H1 (cell line): ENCODE measurements around the gene RNF41.

Experiments used
- ASH2L ChIP-seq: fragments of 200-600, 300-600 bp; sonication (generic); IDR thresholded peaks from one replicate; pipeline ENCODE4 v1.7.1; 2017; ENCODE audit warnings: low read length
- ATF2 ChIP-seq: IDR thresholded peaks from 2 replicates; pipeline ENCODE4 v1.6.1; 2012; ENCODE audit warnings: low read length, inconsistent platforms
- CTCF ChIP-seq, 3 experiments: IDR thresholded peaks; 1 replicate in 2 of 3; 2 replicates in 1 of 3; pipeline versions ENCODE4 v1.5.1 to v1.6.1; 2011; ENCODE audit warnings: low read length in 3 of 3, mild to moderate bottlenecking in 3 of 3, inconsistent platforms in 2 of 3, low read depth in 1 of 3, moderate library complexity in 1 of 3; ENCODE audit not compliant: insufficient read depth in 1 of 3; ENCODE audit errors: control extremely low read depth in 1 of 3
- EP300 ChIP-seq, 2 experiments: IDR thresholded peaks; 1 replicate in 1 of 2; 2 replicates in 1 of 2; pipeline ENCODE4 v1.6.1; 2011 to 2012; ENCODE audit warnings: low read depth in 2 of 2, low read length in 2 of 2, mild to moderate bottlenecking in 2 of 2, borderline replicate concordance in 1 of 2, inconsistent platforms in 1 of 2, moderate library complexity in 1 of 2
- EZH2 ChIP-seq: fragments of 200-600 bp; sonication (generic); IDR thresholded peaks from 2 replicates; pipeline ENCODE4 v1.7.1; 2012; ENCODE audit warnings: low read depth, mild to moderate bottlenecking, moderate library complexity, low read length, inconsistent platforms; ENCODE audit not compliant: severe bottlenecking
- POLR2AphosphoS5 ChIP-seq: IDR thresholded peaks from 2 replicates; pipeline ENCODE4 v1.6.1; 2011; ENCODE audit warnings: low read depth, low read length
- SP2 ChIP-seq: IDR thresholded peaks from 2 replicates; pipeline ENCODE4 v1.6.1; 2012; ENCODE audit warnings: mild to moderate bottlenecking, low read length, inconsistent platforms
- TEAD4 ChIP-seq: IDR thresholded peaks from 2 replicates; pipeline ENCODE4 v1.6.1; 2012; ENCODE audit warnings: low read depth, low read length, inconsistent platforms, mixed read lengths
- USF2 ChIP-seq: IDR thresholded peaks from 2 replicates; pipeline ENCODE4 v1.6.1; 2011; ENCODE audit warnings: low read length, improper control_type of control experiment

GRCh38 chr12:56252649-56253048 lies 30.9 kb upstream of the RNF41 start:
- no peak for TF ChIP-seq CTCF (IDR thresholded peaks at IDR 0.05; ENCODE audit: control extremely low read depth in 1 of 3, insufficient read depth in 1 of 3, low read depth in 1 of 3, low read length in 3 of 3)
- no peak for TF ChIP-seq ASH2L
- no peak for TF ChIP-seq ATF2
- no peak for TF ChIP-seq POLR2AphosphoS5
- TF ChIP-seq EZH2, result no peak
- TF ChIP-seq TEAD4, result no peak
- TF ChIP-seq SP2, result no peak
- TF ChIP-seq EP300 (IDR thresholded peaks at IDR 0.05; ENCODE audit: borderline replicate concordance in 1 of 2, low read depth in 2 of 2, low read length in 2 of 2), result no peak
- no peak for TF ChIP-seq USF2
